NOMO-1 treated with dmso at 0.1 percent for 144 hours (cell line): ENCODE data around the gene ACTMAP.
"Not testable (repeated sequence)": the region's sequence is repeated elsewhere in the genome, so short reads cannot be mapped to it uniquely, and the experiment has no call there.

Experiments
- DNase-seq: peaks from one replicate; lab custom pipeline; 2025; ENCODE audit not compliant: unreplicated experiment; lab: John Stamatoyannopoulos, UW

The ACTMAP gene

GRCh38 chr19:40776932-40777644 lies 26.8 kb upstream of the ACTMAP start:
- DNase-seq, result peak; percentile 98

- no peak for DNase-seq
Observed at GRCh38 chr19:40776364-40776763, 26.1 kb upstream of the ACTMAP start.

GRCh38 chr19:40775632-40776022 lies 25.4 kb upstream of the ACTMAP start:
- DNase-seq, result no peak

GRCh38 chr19:40774916-40775631 lies 24.8 kb upstream of the ACTMAP start, which contains the start of gene MIA:
MIA (plus strand) TSS chr19:40775521; CDS start chr19:40775543, 22 bp downstream.
- no peak for DNase-seq

- DNase-seq, result not testable (repeated sequence)
Observed at GRCh38 chr19:40771101-40771862, 21.0 kb upstream of the ACTMAP start.

- DNase-seq, result no peak
Observed at GRCh38 chr19:40768869-40769268, 18.6 kb upstream of the ACTMAP start.

- not testable (repeated sequence) for DNase-seq
Observed at GRCh38 chr19:40766385-40766784, 16.1 kb upstream of the ACTMAP start.

GRCh38 chr19:40763963-40764362 lies 13.7 kb upstream of the ACTMAP start:
- no peak for DNase-seq

GRCh38 chr19:40763526-40763925 lies 13.2 kb upstream of the ACTMAP start:
- no peak for DNase-seq

- DNase-seq, result no peak
Observed at GRCh38 chr19:40762754-40763470, 12.6 kb upstream of the ACTMAP start.

GRCh38 chr19:40759352-40759751 lies 9.1 kb upstream of the ACTMAP start:
- DNase-seq, result no peak

GRCh38 chr19:40758491-40758890 lies 8.2 kb upstream of the ACTMAP start:
- DNase-seq, result no peak

- DNase-seq, result no peak
Observed at GRCh38 chr19:40756502-40757110, 6.3 kb upstream of the ACTMAP start.

GRCh38 chr19:40755791-40756190 lies 5.5 kb upstream of the ACTMAP start:
- DNase-seq, result no peak

- DNase-seq, result no peak
Observed at GRCh38 chr19:40755248-40755624, 5.0 kb upstream of the ACTMAP start.

GRCh38 chr19:40754611-40755247 lies 4.5 kb upstream of the ACTMAP start:
- DNase-seq, result peak; percentile 32

- DNase-seq, result no peak
Observed at GRCh38 chr19:40752257-40752781, 2.0 kb upstream of the ACTMAP start.

- peak; percentile 93 for DNase-seq
Observed at GRCh38 chr19:40750874-40751537, 729 bp upstream of the ACTMAP start, which contains the start of gene SNRPA. SNRPA (plus strand) TSS chr19:40751203; CDS start chr19:40751409, 206 bp downstream.

- DNase-seq, result no peak
Observed at GRCh38 chr19:40747536-40747935, 2.7 kb downstream of the ACTMAP start.
